HEK293 (cell line): ENCODE results near the gene OSTM1.

Source experiments
- CTCF ChIA-PET: fragments of 350-600 bp; formaldehyde crosslinking; extraction: SDS; loops from one replicate; lab custom pipeline; 2021; ENCODE audit warnings: antibody characterized with exemption; lab: Yijun Ruan, JAX
- POLR2A ChIA-PET: fragments of 300-600 bp; formaldehyde crosslinking; extraction: SDS; loops from one replicate; lab custom pipeline; 2020; ENCODE audit warnings: antibody characterized with exemption, inconsistent platforms; lab: Yijun Ruan, JAX
- H3K27ac ChIP-seq: fragments of 200-500 bp; sonication (Bioruptor generic); 2 replicates; pipeline ENCODE4 v1.5.1; 2014; ENCODE audit warnings: low read depth, low read length, control low read depth, inconsistent platforms; ENCODE audit errors: extremely low read depth
- H3K36me3 ChIP-seq, 2 experiments: fragments of 200-500 bp in 1 of 2; sonication (Bioruptor generic) in 1 of 2; 1 replicate in 1 of 2; 2 replicates in 1 of 2; pipeline ENCODE4 v1.5.1; 2014 to 2017; ENCODE audit warnings: inconsistent platforms in 2 of 2, low read length in 2 of 2; ENCODE audit not compliant: control insufficient read depth in 2 of 2, insufficient read depth in 1 of 2
- H3K4me1 ChIP-seq: fragments of 200-500 bp; sonication (Bioruptor generic); 2 replicates; pipeline ENCODE4 v1.5.1; 2014; ENCODE audit warnings: mild to moderate bottlenecking, low read length, inconsistent platforms; ENCODE audit not compliant: control insufficient read depth, insufficient read depth
- H3K4me3 ChIP-seq: 2 replicates; pipeline ENCODE4 v1.5.1; 2011; ENCODE audit warnings: low read depth, mild to moderate bottlenecking, control low read depth, low read length, moderate library complexity
- H3K9me3 ChIP-seq: fragments of 200-500 bp; sonication (Bioruptor generic); 2 replicates; pipeline ENCODE4 v1.5.1; 2014; ENCODE audit warnings: low read depth, low read length, inconsistent platforms; ENCODE audit not compliant: control insufficient read depth, insufficient read depth
- HOXD13 ChIP-seq: sonication (generic); formaldehyde crosslinking; IDR thresholded peaks from 2 replicates; pipeline ENCODE4 v1.8.0; 2022; ENCODE audit warnings: missing genetic modification reagents, borderline replicate concordance
- KLF9 ChIP-seq: fragments of 450-650 bp; formaldehyde crosslinking; IDR thresholded peaks from 2 replicates; pipeline ENCODE4 v1.5.1; 2016; ENCODE audit warnings: missing biosample characterization, missing genetic modification characterization, low read depth
- OSR2 ChIP-seq: fragments of 450-650 bp; formaldehyde crosslinking; IDR thresholded peaks from 2 replicates; pipeline ENCODE4 v1.5.1; 2016; ENCODE audit warnings: missing biosample characterization, missing genetic modification characterization
- PRDM10 ChIP-seq: fragments of 450-650 bp; formaldehyde crosslinking; IDR thresholded peaks from 2 replicates; pipeline ENCODE4 v1.5.1; 2016; ENCODE audit warnings: missing biosample characterization, missing genetic modification characterization
- SP7 ChIP-seq: fragments of 450-650 bp; formaldehyde crosslinking; IDR thresholded peaks from 2 replicates; pipeline ENCODE4 v1.5.1; 2016; ENCODE audit warnings: missing biosample characterization, missing genetic modification characterization
- ZBTB17 ChIP-seq: fragments of 450-650 bp; formaldehyde crosslinking; IDR thresholded peaks from 2 replicates; pipeline ENCODE4 v1.5.1; 2016; ENCODE audit warnings: missing biosample characterization, missing genetic modification characterization
- ZNF18 ChIP-seq: fragments of 450-650 bp; formaldehyde crosslinking; IDR thresholded peaks from 2 replicates; pipeline ENCODE4 v1.5.1; 2016; ENCODE audit warnings: missing biosample characterization, missing genetic modification characterization
- ZNF24 ChIP-seq: fragments of 450-650 bp; formaldehyde crosslinking; IDR thresholded peaks from 2 replicates; pipeline ENCODE4 v1.5.1; 2016; ENCODE audit warnings: missing biosample characterization, missing genetic modification characterization
- ZNF335 ChIP-seq: fragments of 450-650 bp; formaldehyde crosslinking; conservative IDR thresholded peaks from 2 replicates; pipeline ENCODE4 v1.5.1; 2016; ENCODE audit warnings: missing biosample characterization, missing genetic modification characterization
- ZNF426 ChIP-seq: fragments of 450-650 bp; formaldehyde crosslinking; IDR thresholded peaks from 2 replicates; pipeline ENCODE4 v1.5.1; 2017; ENCODE audit warnings: missing biosample characterization, missing genetic modification characterization, mild to moderate bottlenecking, inconsistent platforms, moderate library complexity
- ZNF449 ChIP-seq: fragments of 450-650 bp; formaldehyde crosslinking; IDR thresholded peaks from 2 replicates; pipeline ENCODE4 v1.5.1; 2017; ENCODE audit warnings: missing biosample characterization, mild to moderate bottlenecking, missing genetic modification characterization, moderate library complexity
- ZNF530 ChIP-seq: fragments of 450-650 bp; formaldehyde crosslinking; IDR thresholded peaks from 2 replicates; pipeline ENCODE4 v1.5.1; 2016; ENCODE audit warnings: low read depth, missing biosample characterization, missing genetic modification characterization
- ZNF585B ChIP-seq: fragments of 450-650 bp; formaldehyde crosslinking; IDR thresholded peaks from 2 replicates; pipeline ENCODE4 v1.5.1; 2016; ENCODE audit warnings: missing biosample characterization, missing genetic modification characterization
- ZNF701 ChIP-seq: fragments of 450-650 bp; formaldehyde crosslinking; IDR thresholded peaks from 2 replicates; pipeline ENCODE4 v1.5.1; 2016; ENCODE audit warnings: missing biosample characterization, missing genetic modification characterization
- ZNF791 ChIP-seq: fragments of 450-650 bp; formaldehyde crosslinking; IDR thresholded peaks from 2 replicates; pipeline ENCODE4 v1.5.1; 2016; ENCODE audit warnings: missing biosample characterization, missing genetic modification characterization
- TF ChIP-seq, protein P1 (sequence below): IDR thresholded peaks from 2 replicates; pipeline ENCODE4 v1.6.1; 2011; ENCODE audit warnings: mild to moderate bottlenecking, low read depth, low read length, borderline replicate concordance
- TF ChIP-seq, protein P2 (sequence below): fragments of 450-650 bp; formaldehyde crosslinking; IDR thresholded peaks from 2 replicates; pipeline ENCODE4 v1.5.1; 2016; ENCODE audit warnings: missing biosample characterization, missing genetic modification characterization

The OSTM1 gene

DNA sequence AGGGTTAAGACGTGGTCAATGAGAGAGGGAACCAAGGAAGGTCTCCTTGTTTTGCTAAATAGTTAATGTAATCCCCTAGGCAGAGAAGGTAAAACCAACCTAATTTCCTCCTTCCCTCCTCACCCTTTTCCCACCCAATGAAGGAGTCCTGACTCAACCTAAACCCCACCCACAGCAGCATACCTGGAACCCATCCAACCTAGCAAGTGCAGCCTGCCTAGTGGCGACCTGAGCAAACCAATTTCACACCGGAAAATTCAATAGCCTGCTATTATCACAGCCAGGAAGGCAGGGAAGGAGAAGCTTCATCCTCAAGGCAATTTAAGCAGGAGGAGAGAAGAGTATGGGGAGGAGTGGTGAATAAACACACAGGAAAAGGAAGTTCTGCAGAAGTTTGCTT lies 46.9 kb downstream of the OSTM1 start:
- ChIA-PET CTCF (interaction anchor here (0.7 to 1.1 kb wide), 4 partner anchors 13 to 465 kb away, joined by 3 to 4 read pairs (median 3); no protein-coding TSS in a partner anchor), POLR2A (no interaction called here)
- H3K4me3 ChIP-seq: no peak overlapping the region
- H3K36me3 ChIP-seq: peaks cover 0 to 3% of the 10 kb centered on the region in 2 experiments; a peak in 1 of 3 replicates
- no peak overlapping the region for H3K27ac ChIP-seq
- H3K4me1 ChIP-seq: no peaks in the 10 kb centered on the region
- H3K9me3 ChIP-seq: no peaks in the 10 kb centered on the region
- TF ChIP-seq ZNF18 (tag by site-specific recombination) (no peak), ZNF701 (tag by site-specific recombination) (no peak), HOXD13 (CRISPR knock-in tag) (no peak), PRDM10 (tag by site-specific recombination) (peak; percentile 45; the same call in 1 of the 2 replicates), SP7 (tag by site-specific recombination) (0 out of 2 replicates have a peak, but pooled peaks have one; percentile 54), ZBTB17 (tag by site-specific recombination) (peak; percentile 66), ZNF24 (tag by site-specific recombination) (no peak), ZNF530 (tag by site-specific recombination) (no peak), KLF9 (no peak), ZNF585B (tag by site-specific recombination) (no peak), OSR2 (0 out of 2 replicates have a peak, but pooled peaks have one; percentile 13)
- TF ChIP-seq, protein P1, sequence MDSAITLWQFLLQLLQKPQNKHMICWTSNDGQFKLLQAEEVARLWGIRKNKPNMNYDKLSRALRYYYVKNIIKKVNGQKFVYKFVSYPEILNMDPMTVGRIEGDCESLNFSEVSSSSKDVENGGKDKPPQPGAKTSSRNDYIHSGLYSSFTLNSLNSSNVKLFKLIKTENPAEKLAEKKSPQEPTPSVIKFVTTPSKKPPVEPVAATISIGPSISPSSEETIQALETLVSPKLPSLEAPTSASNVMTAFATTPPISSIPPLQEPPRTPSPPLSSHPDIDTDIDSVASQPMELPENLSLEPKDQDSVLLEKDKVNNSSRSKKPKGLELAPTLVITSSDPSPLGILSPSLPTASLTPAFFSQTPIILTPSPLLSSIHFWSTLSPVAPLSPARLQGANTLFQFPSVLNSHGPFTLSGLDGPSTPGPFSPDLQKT: no peak
- TF ChIP-seq, protein P2, sequence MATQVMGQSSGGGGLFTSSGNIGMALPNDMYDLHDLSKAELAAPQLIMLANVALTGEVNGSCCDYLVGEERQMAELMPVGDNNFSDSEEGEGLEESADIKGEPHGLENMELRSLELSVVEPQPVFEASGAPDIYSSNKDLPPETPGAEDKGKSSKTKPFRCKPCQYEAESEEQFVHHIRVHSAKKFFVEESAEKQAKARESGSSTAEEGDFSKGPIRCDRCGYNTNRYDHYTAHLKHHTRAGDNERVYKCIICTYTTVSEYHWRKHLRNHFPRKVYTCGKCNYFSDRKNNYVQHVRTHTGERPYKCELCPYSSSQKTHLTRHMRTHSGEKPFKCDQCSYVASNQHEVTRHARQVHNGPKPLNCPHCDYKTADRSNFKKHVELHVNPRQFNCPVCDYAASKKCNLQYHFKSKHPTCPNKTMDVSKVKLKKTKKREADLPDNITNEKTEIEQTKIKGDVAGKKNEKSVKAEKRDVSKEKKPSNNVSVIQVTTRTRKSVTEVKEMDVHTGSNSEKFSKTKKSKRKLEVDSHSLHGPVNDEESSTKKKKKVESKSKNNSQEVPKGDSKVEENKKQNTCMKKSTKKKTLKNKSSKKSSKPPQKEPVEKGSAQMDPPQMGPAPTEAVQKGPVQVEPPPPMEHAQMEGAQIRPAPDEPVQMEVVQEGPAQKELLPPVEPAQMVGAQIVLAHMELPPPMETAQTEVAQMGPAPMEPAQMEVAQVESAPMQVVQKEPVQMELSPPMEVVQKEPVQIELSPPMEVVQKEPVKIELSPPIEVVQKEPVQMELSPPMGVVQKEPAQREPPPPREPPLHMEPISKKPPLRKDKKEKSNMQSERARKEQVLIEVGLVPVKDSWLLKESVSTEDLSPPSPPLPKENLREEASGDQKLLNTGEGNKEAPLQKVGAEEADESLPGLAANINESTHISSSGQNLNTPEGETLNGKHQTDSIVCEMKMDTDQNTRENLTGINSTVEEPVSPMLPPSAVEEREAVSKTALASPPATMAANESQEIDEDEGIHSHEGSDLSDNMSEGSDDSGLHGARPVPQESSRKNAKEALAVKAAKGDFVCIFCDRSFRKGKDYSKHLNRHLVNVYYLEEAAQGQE (tag by site-specific recombination): no peak

GRCh38 chr6:108027056-108027455 lies 47.5 kb downstream of the OSTM1 start:
- ChIA-PET POLR2A (no interaction called here), CTCF (interaction anchor here (0.7 to 1.1 kb wide), 4 partner anchors 13 to 465 kb away, joined by 3 to 4 read pairs (median 3); no protein-coding TSS in a partner anchor)
- no peak overlapping the region for H3K27ac ChIP-seq
- H3K9me3 ChIP-seq: no peaks in the 10 kb centered on the region
- no peak overlapping the region for H3K4me3 ChIP-seq
- H3K4me1 ChIP-seq: no peaks in the 10 kb centered on the region
- TF ChIP-seq ZNF791 (tag by site-specific recombination) (no peak), ZNF335 (tag by site-specific recombination) (no peak), ZNF426 (tag by site-specific recombination) (no peak), ZNF449 (tag by site-specific recombination) (peak; percentile 90)
- TF ChIP-seq, all 188 proteins: peak for 1
- H3K36me3 ChIP-seq: no peaks in the 10 kb centered on the region
